ENCODE data around the gene PRICKLE2. TPM values are rescaled to one million over a fixed set of nuclear protein-coding genes. Genes with fewer than 3 reads are reported as not detected.

PRICKLE2 gene
- total RNA-seq, 1 donor from 2014 or later: 7.4 TPM

DNA sequence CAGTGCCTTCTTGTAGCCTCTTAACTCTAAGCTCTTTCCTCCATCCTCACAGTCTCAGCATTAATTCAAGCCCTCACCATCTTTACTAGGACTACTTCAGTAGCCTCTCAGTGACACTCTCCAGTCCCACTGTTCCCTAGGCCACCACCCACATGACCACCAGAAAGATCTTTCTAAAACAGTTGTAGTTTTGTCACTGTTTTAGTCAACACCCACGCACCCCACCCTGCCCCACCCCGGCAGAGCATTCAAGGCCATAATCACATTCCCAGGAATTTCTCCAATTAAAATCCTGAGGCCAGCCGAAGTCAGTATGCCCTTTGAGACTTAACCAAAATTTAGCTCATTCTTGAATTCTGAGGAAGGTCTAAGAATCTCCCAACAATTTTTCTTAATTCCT is 170.8 kb downstream of the PRICKLE2 start:
- no peak for DNase-seq (ENCODE audit: extremely low read depth, low read depth, low spot score)

DNA sequence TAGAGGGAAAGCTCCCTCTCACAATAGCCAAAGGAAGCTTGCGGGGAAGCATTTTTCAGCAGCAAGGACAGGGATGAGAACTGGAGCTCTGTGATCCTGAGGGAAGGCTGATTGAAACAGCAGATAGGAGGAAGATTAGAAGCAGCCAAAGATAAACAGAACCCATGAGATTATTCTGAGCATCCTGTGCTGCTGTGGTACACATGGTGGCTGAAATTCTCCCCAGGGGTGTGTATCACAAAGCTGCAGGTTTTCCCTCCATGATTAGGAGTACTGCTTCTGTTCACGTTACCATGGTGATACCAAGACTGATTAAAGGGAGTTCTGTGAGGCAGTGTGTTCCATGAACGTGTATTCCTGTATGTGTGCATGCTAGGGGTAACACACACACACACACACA is 171.7 kb downstream of the PRICKLE2 start:
- no peak for DNase-seq (ENCODE audit: extremely low read depth, low read depth, low spot score)

DNA sequence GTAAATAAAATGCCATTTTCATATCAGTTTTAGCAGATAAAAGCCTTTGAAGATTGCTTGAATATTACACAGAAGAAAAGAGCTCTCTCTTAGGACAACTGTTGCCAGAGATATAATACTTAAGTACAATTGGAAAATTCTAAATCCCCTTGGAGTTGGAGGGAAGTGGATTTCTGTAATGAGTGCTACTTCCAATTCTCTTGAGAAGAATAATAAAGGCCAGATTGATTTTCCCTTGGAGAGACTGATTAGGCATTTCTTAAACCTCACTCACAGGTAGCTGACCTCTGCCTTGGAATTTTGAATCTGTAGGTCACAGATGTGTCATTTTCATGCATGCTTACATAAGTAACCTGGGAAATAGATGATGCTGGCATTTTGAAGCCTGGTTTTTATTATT is 172.1 kb downstream of the PRICKLE2 start:
- no peak for DNase-seq (ENCODE audit: extremely low read depth, low read depth, low spot score)

DNA sequence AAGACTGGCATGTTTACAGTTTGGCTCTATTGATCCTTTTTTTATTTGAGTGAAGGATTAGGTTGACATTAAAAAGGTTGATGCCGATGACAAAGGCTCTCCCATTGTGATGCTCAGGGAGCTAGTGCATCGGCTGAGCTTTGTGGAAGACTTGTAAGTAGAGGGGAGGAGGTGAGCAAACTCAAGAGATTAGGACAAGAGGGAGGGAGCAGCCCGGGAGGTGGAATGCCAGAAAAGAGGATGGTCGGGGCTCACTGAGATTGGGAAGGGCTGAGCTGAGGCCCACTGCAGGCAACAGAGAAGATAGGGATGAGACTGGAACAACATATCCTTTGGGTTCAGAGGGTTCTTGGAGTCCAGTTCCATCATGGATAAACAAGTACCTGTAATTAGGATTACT is 175.4 kb downstream of the PRICKLE2 start:
- DNase-seq (ENCODE audit: extremely low read depth, low read depth, low spot score): no peak

DNA sequence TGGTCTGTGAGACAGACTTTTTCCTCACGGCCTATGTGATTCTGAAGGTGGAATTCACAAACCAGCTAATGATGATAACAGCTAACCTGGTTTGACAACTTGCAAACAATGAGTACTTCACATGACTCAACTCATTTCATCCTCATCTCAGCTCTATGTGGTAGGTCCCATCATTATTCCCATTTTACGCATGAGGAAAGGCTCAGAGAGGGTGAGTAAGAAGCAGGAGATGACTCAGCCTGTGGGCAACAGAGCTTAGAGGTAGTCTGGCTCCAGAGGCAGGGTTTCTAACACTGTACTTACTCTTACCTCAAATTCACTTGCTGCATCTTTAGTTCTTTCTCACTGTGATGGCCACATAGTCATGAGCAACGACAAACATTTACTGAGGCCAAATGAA is 176.1 kb downstream of the PRICKLE2 start:
- DNase-seq (ENCODE audit: extremely low read depth, low read depth, low spot score): no peak

DNA sequence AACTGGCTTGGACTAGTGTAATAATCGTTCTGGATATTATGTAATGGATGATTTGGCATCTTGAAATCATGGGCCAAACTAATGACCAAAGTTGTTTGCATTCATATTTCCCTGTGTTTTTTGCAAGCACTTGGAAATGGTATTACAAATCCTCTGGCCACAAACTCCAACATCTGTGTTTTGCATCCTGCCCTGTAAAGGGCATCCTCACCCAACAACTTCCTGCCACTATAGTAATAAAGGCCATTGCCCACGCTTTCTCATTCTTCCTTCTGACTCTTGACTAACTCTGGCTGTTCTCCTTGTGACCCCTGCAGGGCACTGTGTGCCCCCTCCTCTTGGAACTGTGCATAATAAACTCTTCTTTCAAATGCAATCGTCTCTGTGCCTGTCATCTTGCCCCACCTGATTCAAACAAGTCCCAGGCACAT is 176.6 kb downstream of the PRICKLE2 start:
- DNase-seq (ENCODE audit: extremely low read depth, low read depth, low spot score): no peak

DNA sequence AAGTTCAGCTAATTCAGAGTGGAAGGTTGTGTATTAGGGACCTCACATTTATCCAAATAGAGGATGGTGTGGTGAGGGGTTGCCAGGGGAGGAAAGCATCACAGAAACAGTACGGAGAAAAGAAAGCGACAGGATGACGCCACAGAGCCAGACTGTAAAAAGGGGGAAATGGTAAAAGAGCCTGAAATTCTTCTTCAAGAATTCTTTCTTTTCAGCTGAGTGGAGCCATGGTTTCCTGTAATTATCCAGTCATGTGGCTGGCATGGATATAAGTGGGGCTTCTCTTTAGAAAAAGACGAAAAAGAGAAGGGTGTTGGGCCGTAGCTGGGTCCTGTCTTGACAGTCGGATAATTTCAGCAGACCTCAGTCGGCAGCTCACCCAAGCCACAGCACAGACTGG is 177.5 kb downstream of the PRICKLE2 start:
- no peak for DNase-seq (ENCODE audit: extremely low read depth, low read depth, low spot score)

DNA sequence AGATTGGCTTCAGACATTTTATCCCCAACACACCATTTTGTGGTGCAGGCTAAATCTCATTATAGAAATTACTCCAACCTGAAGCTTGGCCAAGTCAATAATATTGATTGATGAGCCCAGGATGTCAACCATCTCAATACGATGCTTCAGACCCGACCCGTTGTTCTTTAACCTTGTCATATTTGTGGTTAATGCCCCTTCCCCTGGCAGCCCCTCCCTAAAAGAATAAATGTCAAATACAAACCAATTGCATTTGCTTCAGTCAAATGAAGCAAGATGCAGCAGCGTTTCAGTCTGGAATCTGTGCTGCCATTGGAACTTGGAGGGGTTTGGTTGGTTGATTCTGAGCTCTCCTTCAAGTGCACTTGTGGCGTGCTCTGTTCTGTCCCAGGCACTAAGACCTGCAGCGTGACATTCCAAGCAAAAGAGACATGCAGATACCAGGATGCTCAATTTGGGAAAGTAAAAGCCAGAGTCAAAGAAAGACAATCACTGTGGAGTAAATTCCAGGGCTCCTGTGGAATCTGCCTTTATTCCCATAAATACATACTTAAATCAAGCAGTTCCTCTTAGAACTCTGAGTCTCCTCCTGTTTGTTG is 178.2 kb downstream of the PRICKLE2 start:
- DNase-seq (ENCODE audit: extremely low read depth, low read depth, low spot score): no peak

DNA sequence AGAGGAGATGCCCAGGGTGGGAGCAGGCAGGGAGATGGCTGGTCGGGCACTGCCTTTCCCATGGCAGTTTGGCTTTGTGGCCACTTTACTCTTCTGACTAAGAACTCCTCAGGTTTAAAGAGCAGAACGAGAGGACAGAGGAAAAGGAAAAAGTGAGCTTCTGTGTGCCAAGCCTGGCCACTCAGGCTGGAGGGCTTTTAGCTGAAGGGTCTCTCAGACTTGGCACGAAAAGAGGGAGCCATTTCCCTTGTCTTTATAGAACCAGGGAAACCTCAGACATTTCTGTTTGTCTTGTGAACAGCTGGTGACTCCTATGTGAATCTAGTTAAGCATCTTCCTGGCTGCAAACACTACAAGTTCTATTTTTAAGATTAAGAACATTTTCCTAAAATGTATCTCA is 178.7 kb downstream of the PRICKLE2 start:
- no peak for DNase-seq (ENCODE audit: extremely low read depth, low read depth, low spot score)

DNA sequence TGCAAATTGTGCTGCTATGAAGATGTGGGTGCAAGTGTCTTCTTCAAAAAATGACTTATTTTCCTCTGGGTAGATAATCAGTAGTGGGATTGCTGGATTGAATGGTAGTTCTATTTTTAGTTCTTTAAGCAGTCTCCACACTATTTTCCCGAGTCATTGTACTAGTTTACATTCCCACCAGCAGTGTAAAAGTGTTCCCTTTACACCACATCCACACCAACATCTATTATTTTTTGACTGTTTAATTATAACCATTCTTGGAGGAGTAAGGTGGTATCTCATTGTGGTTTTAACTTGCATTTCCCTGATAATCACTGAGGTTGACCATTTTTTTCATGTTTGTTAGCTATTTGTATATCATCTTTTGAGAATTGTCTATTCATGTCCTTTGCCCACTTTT is 182.3 kb downstream of the PRICKLE2 start:
- DNase-seq (ENCODE audit: extremely low read depth, low read depth, low spot score): no peak

Other genes with a start within 250 kb of the PRICKLE2 start
- 81.2 and 86.7 TPM in 2 replicates for gene PSMD6, start 202.0 kb downstream of the PRICKLE2 start, total RNA-seq

Measured in glomerular endothelial cell (primary cell).